ENCODE results near the gene SYNDIG1.

Gene SYNDIG1

DNA sequence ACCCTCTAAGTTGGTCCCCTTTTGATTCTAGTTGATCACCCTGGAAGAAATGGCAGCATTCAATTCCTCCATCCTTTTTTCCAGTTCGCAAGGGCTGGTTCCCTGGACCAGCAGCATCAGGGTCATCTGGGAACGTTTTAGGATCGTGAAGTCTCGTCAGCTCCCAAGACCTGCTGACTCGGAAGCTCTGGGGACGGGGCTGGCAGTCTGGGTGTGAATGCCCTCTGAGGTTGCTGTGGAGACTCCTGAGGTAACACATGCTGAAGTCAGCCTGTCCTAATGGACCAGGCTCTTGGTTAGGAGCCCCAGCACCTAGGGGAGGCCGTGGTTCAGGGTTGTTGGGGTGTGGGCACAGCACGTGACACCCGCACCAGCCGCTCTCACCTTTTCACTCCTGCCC lies 164.1 kb downstream of the SYNDIG1 start:
- Histone ChIP-seq H3K27ac (no peak overlapping the region), H3K27me3 (replicated peaks) (no peaks in the 10 kb centered on the region), H3K4me3 (ENCODE audit: low read depth, low read length) (no peak overlapping the region), H3K36me3 (replicated peaks) (no peaks in the 10 kb centered on the region)
- in situ Hi-C loops (cut with HindIII; ENCODE audit: low pct_ligation_motif_present, low sequenced_read_pairs) = no loop called here
- TF ChIP-seq, protein P1, sequence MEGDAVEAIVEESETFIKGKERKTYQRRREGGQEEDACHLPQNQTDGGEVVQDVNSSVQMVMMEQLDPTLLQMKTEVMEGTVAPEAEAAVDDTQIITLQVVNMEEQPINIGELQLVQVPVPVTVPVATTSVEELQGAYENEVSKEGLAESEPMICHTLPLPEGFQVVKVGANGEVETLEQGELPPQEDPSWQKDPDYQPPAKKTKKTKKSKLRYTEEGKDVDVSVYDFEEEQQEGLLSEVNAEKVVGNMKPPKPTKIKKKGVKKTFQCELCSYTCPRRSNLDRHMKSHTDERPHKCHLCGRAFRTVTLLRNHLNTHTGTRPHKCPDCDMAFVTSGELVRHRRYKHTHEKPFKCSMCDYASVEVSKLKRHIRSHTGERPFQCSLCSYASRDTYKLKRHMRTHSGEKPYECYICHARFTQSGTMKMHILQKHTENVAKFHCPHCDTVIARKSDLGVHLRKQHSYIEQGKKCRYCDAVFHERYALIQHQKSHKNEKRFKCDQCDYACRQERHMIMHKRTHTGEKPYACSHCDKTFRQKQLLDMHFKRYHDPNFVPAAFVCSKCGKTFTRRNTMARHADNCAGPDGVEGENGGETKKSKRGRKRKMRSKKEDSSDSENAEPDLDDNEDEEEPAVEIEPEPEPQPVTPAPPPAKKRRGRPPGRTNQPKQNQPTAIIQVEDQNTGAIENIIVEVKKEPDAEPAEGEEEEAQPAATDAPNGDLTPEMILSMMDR (IDR thresholded peaks at IDR 0.05; ENCODE audit: low read depth, low read length, missing control alignments) = no peak
- DNase-seq = no peak

DNA sequence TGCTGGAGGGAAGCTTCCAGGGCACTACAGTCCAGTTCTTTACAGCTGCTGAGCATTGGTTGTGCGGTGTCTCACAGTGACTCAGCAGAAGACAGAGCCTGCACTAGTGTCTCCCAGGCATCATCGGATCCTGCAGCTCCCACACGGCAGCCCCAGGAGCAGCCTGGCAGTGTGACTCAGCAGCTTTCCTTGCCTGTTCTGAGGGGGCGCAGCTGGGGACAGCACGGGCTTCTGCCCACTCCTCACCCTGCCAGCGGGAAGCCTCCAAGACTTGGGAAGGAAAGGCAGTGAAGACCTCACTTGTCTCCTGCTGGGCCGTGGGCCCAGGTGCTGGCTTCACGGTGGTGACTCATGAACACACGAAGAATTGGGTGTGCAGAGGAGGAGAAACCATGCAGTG lies 165.4 kb downstream of the SYNDIG1 start:
- no peak overlapping the region for H3K27ac ChIP-seq
- in situ Hi-C loops (cut with HindIII; ENCODE audit: low pct_ligation_motif_present, low sequenced_read_pairs) = no loop called here
- no peaks in the 10 kb centered on the region for H3K36me3 ChIP-seq (replicated peaks)
- no peak overlapping the region for H3K4me3 ChIP-seq (ENCODE audit: low read depth, low read length)
- H3K27me3 ChIP-seq (replicated peaks) = no peaks in the 10 kb centered on the region
- peak; percentile 81 for DNase-seq
- TF ChIP-seq, protein P1 (IDR thresholded peaks at IDR 0.05; ENCODE audit: low read depth, low read length, missing control alignments) = no peak

DNA sequence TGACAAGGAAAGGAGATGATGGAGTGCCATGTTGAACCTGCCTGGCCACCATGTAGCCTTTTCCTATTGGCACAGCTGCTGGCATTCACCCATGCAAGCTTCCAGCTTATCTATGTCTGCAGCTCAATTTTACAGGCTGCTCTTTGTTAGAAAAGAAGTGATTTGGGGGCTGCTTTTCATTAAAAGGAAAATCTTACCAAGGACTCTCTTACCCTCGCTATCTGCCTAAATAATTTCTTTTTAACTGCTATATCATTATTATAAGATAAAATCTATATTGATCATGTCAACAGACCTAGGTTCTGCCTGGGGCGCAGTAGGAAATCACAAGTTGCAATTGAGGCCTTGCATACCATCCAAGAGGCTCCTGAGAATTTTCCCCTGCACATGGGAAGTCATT lies 167.2 kb downstream of the SYNDIG1 start:
- Histone ChIP-seq H3K27me3 (replicated peaks) (no peaks in the 10 kb centered on the region), H3K4me3 (ENCODE audit: low read depth, low read length) (no peak overlapping the region), H3K36me3 (replicated peaks) (no peaks in the 10 kb centered on the region), H3K27ac (no peak overlapping the region)
- in situ Hi-C loops (cut with HindIII; ENCODE audit: low pct_ligation_motif_present, low sequenced_read_pairs) = no loop called here
- DNase-seq = no peak
- TF ChIP-seq, protein P1 (IDR thresholded peaks at IDR 0.05; ENCODE audit: low read depth, low read length, missing control alignments) = no peak

DNA sequence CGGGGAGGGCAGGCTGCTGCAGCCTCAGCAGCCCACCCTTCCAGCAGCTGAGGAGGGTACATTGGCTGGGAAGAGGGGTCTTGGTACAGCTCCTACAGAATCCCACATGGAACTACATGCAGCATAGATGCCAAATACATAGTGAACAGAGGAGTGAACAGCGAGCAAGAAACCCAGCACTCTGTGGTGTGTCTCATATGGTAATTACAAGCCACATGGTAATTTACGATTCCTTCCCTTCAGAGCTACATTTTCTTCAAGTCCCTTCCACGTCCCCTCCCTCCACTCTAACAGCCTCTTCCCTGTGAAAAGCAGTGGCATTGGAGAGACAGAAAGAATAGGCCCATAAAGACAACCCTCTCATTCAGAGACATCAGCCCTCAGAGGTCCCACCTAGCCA lies 167.7 kb downstream of the SYNDIG1 start:
- DNase-seq = no peak
- no peak overlapping the region for H3K4me3 ChIP-seq (ENCODE audit: low read depth, low read length)
- H3K27me3 ChIP-seq (replicated peaks) = no peaks in the 10 kb centered on the region
- in situ Hi-C loops (cut with HindIII; ENCODE audit: low pct_ligation_motif_present, low sequenced_read_pairs) = no loop called here
- TF ChIP-seq, protein P1 (IDR thresholded peaks at IDR 0.05; ENCODE audit: low read depth, low read length, missing control alignments) = no peak
- no peaks in the 10 kb centered on the region for H3K36me3 ChIP-seq (replicated peaks)
- H3K27ac ChIP-seq = no peak overlapping the region

DNA sequence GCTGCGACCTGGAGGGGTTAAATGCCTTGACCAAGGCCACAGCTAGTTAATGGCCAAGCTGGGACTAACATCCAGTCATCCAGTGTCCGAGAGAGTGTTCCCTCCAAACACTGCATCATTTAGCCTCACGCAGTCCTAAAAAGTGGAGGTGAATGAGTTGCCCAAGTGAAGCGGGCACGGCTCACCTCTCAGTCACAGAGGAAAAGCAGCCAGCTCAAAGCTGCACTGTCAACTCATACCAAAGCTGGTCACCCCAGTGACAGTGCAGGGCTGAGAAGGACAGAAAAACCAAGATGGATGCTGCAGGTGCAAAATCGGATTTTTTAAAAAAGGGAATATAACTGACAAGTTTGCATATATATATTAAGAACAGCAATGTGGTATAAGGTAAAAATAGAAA lies 168.5 kb downstream of the SYNDIG1 start:
- no peak overlapping the region for H3K4me3 ChIP-seq (ENCODE audit: low read depth, low read length)
- no peak overlapping the region for H3K27ac ChIP-seq
- DNase-seq = no peak
- no peaks in the 10 kb centered on the region for H3K36me3 ChIP-seq (replicated peaks)
- TF ChIP-seq, protein P1 (IDR thresholded peaks at IDR 0.05; ENCODE audit: low read depth, low read length, missing control alignments) = no peak
- in situ Hi-C loops (cut with HindIII; ENCODE audit: low pct_ligation_motif_present, low sequenced_read_pairs) = no loop called here
- H3K27me3 ChIP-seq (replicated peaks) = no peaks in the 10 kb centered on the region

All from brain microvascular endothelial cell (primary cell).